NCI-H2196 (cell line): Measurements from ENCODE around the gene DCHS1.

Experiments
- DNase-seq: peaks from one replicate; lab custom pipeline; 2025; ENCODE audit not compliant: unreplicated experiment; lab: John Stamatoyannopoulos, UW

DCHS1 gene

GRCh38 chr11:6612213-6613041 is 43.2 kb downstream of the DCHS1 start, which contains the start of gene TAF10:
Gene TAF10 (minus strand): TSS chr11:6612216. CDS start chr11:6612189, 27 bp downstream.
- peak; percentile 96 for DNase-seq

GRCh38 chr11:6611963-6612212 is 43.7 kb downstream of the DCHS1 start:
- no peak for DNase-seq

- DNase-seq = no peak
Observed at GRCh38 chr11:6611092-6611962, 44.3 kb downstream of the DCHS1 start.

GRCh38 chr11:6610591-6610990 is 45.0 kb downstream of the DCHS1 start:
- no peak for DNase-seq

GRCh38 chr11:6609502-6610015 is 46.0 kb downstream of the DCHS1 start:
- DNase-seq = no peak

GRCh38 chr11:6608726-6609501 is 46.7 kb downstream of the DCHS1 start:
- DNase-seq = no peak

- DNase-seq = no peak
Observed at GRCh38 chr11:6608011-6608410, 47.6 kb downstream of the DCHS1 start.

- DNase-seq = no peak
Observed at GRCh38 chr11:6607190-6607795, 48.3 kb downstream of the DCHS1 start.

- peak; percentile 84 for DNase-seq
Observed at GRCh38 chr11:6606471-6607189, 49.0 kb downstream of the DCHS1 start.

- DNase-seq = no peak
Observed at GRCh38 chr11:6604790-6605189, 50.8 kb downstream of the DCHS1 start.

- DNase-seq = peak; percentile 15
Observed at GRCh38 chr11:6604081-6604626, 51.5 kb downstream of the DCHS1 start.

- peak; percentile 92 for DNase-seq
Observed at GRCh38 chr11:6603287-6604080, 52.1 kb downstream of the DCHS1 start, which contains the start of the genes ILK and RRP8. Gene ILK (plus strand): TSS chr11:6603774. CDS start chr11:6604272, 498 bp downstream. Gene RRP8 (minus strand): TSS chr11:6603616. CDS start chr11:6603502, 114 bp downstream.

GRCh38 chr11:6602096-6602940 is 53.3 kb downstream of the DCHS1 start:
- no peak for DNase-seq

- no peak for DNase-seq
Observed at GRCh38 chr11:6601041-6601461, 54.6 kb downstream of the DCHS1 start.

- DNase-seq = no peak
Observed at GRCh38 chr11:6599881-6600390, 55.7 kb downstream of the DCHS1 start.

- no peak for DNase-seq
Observed at GRCh38 chr11:6599449-6599848, 56.2 kb downstream of the DCHS1 start.

GRCh38 chr11:6598555-6598954 is 57.1 kb downstream of the DCHS1 start:
- DNase-seq = no peak
